PC-3 (cell line): ENCODE data around the gene TENT5C.

ENCODE experiments used
- EZH2 ChIP-seq: fragments of 300-600 bp; sonication (generic); IDR thresholded peaks from one replicate; pipeline ENCODE4 v1.6.1; 2017; ENCODE audit warnings: antibody characterized with exemption, mild to moderate bottlenecking, low read length; ENCODE audit not compliant: unreplicated experiment
- EZH2phosphoT487 ChIP-seq: fragments of 300-600 bp; sonication (generic); IDR thresholded peaks from 2 replicates; pipeline ENCODE4 v1.6.1; 2018; ENCODE audit warnings: mild to moderate bottlenecking, antibody characterized with exemption, low read length, borderline replicate concordance

DNA sequence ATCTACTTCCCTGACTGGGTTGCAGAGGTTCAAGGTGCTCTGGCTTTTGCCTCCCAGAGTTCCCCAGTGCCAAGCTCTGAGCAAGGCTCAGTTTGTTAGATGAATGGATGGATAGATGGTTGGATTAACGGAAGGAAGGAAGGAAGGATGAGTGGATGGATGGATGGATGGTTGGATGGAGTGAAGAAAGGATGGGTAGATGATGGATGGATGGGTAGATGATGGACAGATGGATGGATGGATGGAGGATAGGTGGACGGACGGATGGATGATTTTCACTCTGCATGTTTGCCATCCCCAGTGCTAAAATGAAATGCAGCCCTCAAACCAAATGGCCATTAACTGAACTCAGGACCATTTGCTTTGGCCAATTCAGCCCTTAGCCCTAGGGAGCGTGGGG is 27.4 kb upstream of the TENT5C start:
- TF ChIP-seq EZH2 = no peak
- no peak for TF ChIP-seq EZH2phosphoT487
